Measurements from ENCODE around the gene KRTDAP.

- TF ChIP-seq CTCF (IDR thresholded peaks at IDR 0.05) (no peak), POLR2A (IDR thresholded peaks at IDR 0.05) (no peak)
Measured at GRCh38 chr19:35521124-35521743, 31.0 kb upstream of the KRTDAP start.

Measured in thyroid gland (tissue), 4 donors.